GM19240 (cell line): ENCODE results near the gene TBCD.

Source experiments
- DNase-seq: peaks from one replicate; pipeline ENCODE4 v3.0.0; 2011; ENCODE audit warnings: low spot score; ENCODE audit not compliant: insufficient read length

TBCD gene

DNA sequence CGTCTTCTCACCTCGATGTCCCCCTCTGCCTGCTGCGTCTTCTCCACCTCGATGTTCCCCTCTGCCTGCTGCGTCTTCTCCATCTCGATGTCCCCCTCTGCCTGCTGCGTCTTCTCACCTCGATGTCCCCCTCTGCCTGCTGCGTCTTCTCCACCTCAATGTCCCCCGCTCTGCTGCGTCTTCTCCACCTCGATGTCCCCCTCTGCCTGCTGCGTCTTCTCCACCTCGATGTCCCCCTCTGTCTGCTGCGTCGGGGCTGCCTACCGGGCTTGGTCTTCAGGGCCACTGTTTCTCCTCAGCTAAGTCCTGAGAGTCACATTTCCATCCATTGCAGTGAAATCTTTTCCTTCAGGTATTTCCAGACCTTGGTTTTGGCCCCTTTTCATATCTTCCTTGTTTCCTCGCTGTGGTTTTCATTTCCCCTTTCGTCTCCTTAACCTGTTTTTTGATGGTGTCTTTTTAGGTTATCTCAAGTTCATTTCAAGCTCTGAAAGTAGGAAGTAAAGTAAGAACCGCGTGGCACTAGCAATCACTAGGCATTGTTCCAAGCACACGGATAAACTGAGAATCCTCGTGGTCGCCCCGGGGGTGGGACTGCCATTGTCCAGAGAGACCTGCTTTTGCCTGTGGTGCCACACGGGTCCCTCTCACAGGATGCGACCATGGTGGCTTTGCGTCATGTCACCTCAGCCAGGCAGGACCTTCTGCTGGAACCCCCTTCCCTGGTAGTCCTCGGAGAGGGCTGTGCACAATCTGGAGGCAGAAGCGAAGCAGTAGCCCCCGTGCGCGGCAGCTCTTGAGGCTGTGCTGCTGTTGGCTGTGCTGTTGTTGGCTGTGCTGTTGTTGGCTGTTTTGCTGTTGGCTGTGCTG lies 97.4 kb downstream of the TBCD start:
- no peak for DNase-seq

DNA sequence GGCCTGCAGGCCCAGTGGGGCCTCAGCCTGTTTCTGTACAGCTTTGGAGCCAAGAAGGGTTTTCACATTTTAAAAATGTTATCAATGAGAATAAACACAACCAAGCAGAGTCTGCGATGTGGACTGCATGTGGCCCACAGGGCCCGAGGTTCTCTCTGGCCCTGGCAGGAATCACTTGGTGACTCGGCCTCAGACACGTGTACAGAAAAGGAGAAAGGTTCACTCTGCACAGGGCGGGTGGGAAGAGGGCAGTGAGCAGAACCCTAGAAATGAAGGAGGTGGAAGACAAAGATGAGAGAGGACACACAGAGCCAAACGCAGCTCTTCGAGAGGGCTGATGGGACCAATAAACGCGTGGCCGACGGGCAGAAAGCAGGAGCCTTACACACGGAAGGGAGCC lies 99.5 kb downstream of the TBCD start:
- no peak for DNase-seq

GRCh38 chr17:82854226-82854625 lies 102.4 kb downstream of the TBCD start:
- DNase-seq: no peak

DNA sequence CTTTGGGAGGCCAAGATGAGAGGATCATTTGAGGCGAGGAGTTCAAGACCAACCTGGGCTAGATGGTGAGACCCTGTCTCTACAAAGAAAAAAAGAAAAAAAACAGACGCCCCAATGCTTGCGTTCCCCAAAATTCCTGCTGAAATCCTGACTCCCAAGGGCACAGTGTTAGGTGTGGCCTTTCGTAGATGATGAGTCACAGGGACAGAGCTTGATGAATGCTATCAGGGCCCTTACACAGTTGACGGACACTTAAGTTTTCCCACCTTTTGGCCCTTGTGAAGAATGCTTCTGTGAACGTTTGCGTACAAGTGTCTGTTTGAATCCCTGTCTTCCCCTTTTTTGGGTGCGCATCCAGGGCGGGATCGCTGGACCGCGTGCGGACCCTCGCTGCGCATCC lies 104.5 kb downstream of the TBCD start:
- DNase-seq: no peak

DNA sequence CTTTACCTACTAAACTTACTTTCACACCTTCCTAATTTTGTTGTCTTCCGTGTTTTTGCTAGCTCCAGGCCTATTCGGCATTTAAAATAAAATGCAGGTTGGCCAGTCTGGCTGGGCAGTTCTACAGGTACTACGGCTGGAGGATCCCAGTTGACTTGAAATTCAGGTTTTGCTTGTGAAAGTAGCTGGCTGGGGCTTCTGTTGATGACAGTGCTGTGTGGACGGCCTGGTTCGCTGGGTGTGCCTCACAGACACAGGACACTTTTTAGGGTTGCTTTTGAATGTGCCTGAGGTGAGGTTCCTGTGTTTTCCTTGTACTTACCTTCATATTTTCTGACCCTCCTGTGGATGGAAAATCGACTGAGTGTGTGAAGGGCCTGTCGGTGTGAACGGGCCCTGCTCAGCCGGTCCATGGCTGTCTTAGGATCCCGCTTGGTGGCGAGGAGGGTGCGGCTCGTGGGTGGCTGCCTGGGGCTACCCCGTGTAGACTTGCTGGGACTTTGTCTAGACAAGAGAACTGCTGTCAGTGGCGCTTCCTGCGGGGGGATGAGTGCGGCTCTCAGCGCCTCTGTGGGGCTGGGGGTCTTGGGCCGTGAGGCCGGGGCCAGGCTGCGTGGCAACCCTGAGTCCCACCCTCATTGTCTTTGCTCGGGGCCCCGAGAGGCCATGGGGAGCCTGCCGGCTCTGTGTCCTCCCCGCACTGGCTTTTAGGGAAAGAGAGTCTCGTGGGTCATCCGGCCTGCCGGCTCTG lies 106.7 kb downstream of the TBCD start:
- DNase-seq: no peak

- DNase-seq: peak; percentile 28
These were observed 107.9 kb downstream of the TBCD start for GRCh38 chr17:82859431-82860403.

GRCh38 chr17:82860606-82861392 lies 108.9 kb downstream of the TBCD start:
- DNase-seq: no peak

DNA sequence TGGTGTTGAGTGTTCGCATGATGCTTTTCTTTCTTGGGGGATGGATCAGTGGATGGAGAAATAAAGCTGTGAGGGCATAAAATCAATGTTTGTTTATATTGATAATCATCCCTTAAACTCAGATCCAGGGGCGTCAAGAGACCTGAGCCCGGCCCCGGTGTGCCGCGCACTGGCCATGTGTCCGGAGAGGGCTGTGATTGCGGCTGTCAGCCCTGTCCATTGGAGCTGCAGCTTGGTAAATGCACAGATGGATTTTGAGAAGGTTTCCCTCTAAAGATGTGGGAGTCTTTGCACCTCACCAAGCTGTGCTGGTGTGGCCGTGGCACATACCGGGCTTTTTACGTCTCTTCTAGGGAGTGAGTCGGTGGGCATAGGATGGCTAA lies 109.5 kb downstream of the TBCD start:
- no peak for DNase-seq

DNA sequence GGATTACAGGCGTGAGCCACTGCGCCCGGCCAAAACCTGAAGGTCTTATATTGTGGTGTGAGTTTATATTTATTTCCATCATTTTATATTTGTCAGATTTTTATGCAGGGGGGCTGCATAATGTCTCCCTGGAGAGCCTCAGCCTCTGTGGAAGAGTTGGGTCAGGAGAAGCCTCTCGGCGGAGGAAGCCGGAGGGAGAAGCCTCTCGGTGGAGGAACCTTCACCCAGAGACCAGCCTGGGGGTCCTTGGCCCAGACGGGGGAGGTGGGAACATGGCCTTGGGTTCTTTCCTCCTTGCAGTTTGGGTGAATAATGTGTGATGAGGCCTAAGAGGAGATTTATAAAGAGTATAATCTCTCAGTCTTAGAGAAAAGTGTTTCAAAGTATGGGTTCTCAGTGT lies 110.3 kb downstream of the TBCD start:
- no peak for DNase-seq

DNA sequence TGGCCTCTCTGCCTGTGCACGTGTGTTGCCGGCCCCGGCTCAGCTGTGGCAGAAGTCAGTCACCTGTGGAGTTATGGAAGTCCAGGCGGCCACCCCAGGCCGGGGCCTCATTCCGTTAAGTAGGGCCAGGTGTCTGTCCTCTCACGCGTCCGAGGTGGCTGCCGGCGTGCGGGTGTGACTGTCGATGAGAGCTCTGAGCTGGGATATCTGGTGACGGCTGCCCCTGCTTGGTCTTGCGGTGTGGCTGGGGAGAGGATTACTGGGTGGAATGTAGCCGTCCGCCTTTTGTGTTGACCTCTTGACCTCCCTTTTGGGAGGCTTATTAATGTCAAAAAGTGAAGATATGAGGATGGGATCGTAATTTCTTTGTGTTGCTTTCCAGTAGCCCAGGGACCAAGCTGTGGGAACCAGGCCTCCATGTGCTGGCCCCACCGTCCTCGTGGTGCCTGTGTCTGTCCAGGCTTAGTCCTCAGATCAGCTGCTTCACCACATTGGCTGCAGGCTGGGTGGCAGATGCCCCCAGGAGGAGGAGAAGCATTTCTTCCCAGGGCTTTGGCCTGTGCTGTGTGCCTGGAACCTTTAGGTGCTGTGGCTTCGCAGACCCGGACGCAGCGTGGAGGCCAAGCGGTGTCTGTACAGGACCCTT lies 111.0 kb downstream of the TBCD start:
- DNase-seq: no peak

DNA sequence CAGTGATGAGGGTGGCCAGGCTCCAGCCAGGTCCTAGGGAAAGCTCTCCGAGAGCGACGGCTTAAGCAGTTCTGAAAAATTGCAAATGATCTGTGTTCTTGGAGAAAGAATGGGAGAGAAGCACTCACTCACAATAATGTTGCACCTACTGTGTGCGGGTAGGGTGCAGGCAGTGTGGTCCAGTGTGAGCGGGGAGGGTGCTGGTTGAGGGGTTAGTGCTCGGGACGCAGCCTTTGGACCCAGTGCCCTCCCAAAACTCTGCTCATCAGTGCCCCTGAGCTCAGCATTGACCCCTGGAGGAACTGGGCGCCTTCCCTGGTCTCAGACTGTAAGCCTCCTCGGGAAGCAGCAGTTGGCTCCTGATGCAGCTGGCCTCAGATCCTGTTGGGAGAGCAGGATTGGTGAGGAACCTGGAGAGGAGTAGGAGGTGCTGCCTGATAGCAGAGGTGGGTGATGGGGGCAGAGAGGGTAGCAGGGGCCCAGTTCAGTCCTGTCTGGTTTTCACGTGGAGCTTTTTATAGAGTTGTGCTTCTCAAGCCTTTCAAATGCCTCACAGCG lies 111.6 kb downstream of the TBCD start:
- DNase-seq: no peak

DNA sequence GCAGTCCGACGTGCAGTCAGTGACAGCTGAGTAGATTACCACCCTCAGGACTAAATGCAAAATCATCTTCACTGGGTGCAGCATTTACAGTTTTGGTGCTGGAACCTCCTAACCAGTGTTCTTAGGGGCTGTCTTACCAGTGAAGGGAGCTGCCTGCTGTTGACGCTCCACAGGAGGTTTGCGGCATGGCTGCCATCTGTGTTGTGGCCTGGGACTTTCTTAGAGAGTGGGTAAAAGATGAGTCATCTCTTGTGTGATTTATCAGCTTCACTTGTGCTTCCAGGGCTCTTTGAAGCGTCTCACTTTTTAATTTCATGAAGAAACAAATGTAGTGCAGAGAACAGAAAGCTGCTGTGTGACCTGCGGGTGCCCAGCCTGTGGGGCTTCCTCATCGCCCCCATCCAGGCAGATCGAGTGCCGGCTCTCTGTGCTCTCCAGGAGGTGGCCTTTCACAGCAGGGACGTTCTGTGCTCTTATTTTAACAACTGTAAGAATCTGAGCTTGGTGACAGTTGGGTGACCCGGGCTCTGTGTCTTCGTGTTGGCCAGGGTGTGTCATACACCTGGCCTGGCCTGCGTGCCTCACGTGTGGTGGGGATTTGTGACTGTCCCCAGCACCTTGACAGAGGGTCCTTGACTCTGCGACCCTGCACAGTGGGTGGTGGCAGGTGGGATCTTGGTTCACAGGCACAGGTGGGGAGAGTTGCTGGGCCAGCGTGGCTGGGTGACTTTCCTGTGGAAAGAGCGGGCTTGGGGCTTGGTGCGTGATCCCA lies 112.3 kb downstream of the TBCD start:
- DNase-seq: peak; percentile 86

DNA sequence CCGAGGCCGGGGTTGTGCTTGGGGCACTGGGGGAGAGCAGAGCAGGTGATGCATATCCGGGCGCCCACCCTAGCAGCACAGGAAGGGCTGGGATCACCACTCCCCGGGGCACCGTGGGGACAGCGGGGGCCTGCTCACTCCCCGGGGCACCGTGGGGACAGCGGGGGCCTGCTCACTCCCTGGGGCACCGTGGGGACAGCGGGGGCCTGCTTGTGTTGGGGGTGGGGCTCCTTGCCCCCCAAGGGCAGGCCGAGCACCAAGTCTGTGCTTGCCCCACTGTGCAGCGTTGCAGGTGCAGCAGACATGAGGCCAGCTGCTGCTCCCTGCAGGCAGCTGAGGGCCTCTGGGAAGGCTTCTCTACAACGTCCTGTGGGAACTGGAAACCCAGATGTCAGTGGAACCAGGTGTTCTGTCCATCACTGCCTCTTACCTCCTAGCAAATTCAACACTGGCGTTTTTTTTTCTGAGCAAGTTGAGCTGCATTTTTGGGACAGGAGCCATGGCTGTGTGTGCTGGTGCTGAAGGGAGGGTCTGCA lies 112.9 kb downstream of the TBCD start:
- no peak for DNase-seq

GRCh38 chr17:82865274-82865673 lies 113.4 kb downstream of the TBCD start:
- no peak for DNase-seq

DNA sequence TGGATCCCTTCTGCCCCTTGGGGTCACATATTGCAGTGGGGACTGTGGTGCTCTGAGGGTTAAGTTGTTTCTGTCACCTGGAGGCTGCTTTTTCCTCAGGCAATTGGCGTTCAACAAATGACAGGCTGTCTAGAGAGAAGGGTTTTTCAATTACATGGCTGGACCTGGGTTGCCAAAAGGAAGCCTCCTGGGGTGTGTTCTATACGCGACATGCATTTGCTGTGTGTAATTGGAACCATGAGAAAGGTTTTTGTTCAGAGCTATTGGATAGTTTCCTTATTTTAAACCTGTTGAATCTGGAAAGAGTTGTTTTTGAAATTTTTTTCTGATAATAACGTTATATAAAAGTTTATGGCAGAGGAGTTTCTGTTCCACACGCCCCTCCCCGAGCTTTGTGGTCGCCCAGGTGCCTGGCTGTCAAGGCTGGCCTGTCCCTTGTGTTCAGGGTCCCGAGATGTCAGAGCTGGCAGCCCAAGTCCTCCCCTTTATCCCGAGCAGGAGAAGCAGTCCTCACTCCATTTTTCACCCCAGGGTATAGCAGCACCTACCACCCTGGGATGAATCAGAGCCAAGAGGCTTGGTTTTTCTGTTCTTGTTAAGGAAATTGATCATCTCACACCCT lies 114.0 kb downstream of the TBCD start:
- no peak for DNase-seq

GRCh38 chr17:82866590-82867191 lies 114.8 kb downstream of the TBCD start:
- DNase-seq: no peak

GRCh38 chr17:82867763-82868325 lies 116.0 kb downstream of the TBCD start:
- DNase-seq: no peak

- DNase-seq: no peak
These were observed 116.9 kb downstream of the TBCD start for GRCh38 chr17:82868715-82869131.
